NCI-H146 treated with DMSO at 0.1 percent for 48 hours (cell line): ENCODE data around the gene CCNY.

Source experiments
- DNase-seq: peaks from one replicate; lab custom pipeline; 2025; ENCODE audit not compliant: unreplicated experiment; lab: John Stamatoyannopoulos, UW

Gene CCNY

DNA sequence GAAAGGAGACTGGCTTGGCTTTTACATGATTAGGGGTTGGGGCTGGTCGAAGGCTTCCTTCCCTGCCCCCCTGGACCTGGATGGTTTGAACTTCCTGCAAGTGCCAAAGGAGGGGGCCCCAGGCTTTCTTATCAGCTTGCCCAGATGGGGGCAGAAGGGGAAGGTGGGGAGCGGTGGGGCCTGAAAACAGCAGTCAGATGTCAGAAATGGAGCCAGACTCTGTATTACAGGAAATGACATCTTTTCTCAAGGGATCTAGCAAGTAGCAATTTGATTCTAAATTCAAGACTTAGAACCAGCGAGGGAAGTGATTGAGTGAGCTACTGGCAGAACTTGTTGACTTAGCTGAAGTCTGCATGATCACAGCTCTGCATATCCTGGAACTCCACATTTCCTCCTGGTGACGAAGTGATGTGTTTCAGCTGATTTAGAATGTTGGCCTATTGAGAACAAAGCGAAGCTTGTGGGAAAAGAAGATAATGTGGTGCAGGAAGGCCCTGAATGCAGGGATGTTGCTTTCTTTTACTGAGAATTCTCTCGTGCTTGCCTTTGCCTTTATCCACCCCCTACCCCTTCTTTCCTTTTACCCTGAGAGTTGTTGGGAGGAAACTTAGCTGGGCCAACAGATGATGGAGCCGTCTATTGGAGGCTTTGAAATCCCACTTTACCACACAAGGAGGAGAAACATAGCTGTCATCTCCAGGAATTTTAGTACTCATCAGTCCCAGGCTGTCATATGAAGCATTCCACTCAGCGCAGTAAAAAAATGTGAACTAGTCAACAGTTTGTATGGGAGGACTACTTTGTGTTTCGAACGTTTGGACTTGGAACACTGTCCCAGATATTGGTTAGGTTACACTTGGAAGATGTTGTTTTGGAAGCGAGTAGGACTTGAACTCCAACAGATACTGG lies 43.2 kb downstream of the CCNY start:
- DNase-seq: no peak

DNA sequence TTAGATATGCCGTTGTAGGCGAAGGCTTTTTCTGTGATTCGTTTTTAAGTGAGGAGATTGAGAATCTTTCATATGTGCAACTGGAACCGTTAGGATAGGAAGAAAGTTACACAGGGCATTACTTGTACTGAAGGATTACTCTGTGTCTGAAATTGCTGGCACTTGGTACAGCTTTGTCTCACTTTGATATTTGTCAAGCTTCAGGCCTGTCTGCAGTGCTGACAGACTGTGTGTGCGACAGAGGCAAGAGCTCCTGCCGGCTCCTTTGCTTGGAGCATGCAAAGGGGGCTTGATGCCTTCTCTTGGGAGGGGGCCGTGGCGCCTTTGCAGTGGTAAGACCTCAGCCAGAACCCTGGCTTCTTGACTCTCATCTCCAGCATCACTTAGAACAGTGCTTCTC lies 45.8 kb downstream of the CCNY start:
- DNase-seq: no peak

- DNase-seq: no peak
Measured at GRCh38 chr10:35384265-35384868, 48.1 kb downstream of the CCNY start.

- DNase-seq: no peak
Measured at GRCh38 chr10:35386594-35387174, 50.4 kb downstream of the CCNY start.

GRCh38 chr10:35387768-35388167 lies 51.5 kb downstream of the CCNY start:
- no peak for DNase-seq

DNA sequence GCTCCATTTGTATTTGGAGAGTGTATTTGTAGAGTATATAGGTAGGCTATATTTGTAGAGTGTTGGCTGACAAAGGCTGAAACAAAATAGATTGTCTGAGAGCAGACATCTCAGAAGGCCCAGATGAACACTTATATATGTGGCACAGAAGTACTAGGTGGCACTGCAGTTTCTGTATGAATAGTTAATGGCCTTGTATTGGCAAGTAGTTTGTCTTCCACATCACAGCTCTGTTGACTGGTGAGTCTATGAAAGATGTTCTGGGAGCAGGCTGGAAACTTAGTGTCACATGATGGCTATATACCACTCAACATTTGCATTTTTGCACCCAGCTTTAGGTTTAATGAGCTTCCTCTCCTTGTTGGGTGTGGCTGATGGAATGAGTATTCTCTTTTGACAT lies 51.9 kb downstream of the CCNY start:
- no peak for DNase-seq

DNA sequence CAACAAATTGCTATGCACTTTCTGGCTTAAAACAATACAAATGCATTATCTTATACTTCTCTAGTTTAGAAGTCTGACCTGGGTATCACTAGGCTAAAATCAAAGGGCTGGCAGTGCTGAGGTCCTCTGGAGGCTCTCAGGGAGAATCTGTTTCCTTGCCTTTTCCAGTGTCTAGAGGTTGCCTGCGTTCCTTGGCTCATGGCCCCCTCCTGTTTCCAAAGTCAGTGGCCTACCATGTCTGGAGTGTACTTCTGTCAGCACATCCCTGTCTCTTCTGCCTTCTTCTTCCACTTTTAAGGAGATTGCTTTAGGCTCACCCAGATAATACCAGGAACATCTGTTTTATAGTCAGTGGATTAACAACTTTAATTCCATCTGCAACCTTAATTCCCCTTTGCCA lies 52.4 kb downstream of the CCNY start:
- no peak for DNase-seq

- no peak for DNase-seq
Measured at GRCh38 chr10:35390161-35390840, 54.0 kb downstream of the CCNY start.

DNA sequence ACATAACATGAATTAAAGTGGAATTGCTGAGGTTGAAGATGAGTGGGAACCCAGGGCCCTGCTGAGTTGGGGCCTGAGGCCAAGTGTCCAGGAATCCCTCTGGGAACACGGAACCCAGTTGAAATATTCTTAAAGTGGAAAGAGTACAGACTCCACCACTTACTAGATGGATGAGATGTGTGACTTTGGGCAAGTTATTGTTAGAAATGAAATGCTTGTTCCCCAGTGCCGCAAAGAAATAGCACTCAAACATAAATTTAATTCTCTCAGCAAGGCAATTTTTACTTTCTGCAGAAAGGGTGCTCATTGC lies 54.5 kb downstream of the CCNY start:
- DNase-seq: no peak

- DNase-seq: no peak
Measured at GRCh38 chr10:35391153-35391953, 55.0 kb downstream of the CCNY start.

GRCh38 chr10:35391954-35392262 lies 55.6 kb downstream of the CCNY start:
- DNase-seq: no peak

GRCh38 chr10:35392482-35393228 lies 56.3 kb downstream of the CCNY start:
- DNase-seq: no peak

- DNase-seq: no peak
Measured at GRCh38 chr10:35394411-35394851, 58.1 kb downstream of the CCNY start.

DNA sequence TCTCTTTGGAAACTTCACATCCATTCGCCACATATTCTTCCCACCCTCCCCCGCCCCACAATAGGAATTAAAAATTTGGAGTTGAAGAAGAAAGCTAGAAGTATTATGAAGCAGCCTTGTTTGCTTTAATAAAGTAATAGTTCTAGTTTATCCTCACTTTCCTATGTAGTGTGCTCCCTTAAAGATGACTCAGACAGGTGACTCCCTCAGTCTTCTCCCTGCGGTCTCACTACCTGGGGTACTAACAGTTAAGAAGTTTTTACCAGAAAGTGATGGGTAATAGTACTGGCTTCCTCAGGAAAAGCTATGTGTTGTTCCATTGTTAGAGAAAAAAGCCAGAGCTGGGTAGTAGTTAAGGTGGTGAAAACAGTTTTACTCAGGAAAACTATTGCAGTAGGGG lies 58.6 kb downstream of the CCNY start:
- DNase-seq: no peak

DNA sequence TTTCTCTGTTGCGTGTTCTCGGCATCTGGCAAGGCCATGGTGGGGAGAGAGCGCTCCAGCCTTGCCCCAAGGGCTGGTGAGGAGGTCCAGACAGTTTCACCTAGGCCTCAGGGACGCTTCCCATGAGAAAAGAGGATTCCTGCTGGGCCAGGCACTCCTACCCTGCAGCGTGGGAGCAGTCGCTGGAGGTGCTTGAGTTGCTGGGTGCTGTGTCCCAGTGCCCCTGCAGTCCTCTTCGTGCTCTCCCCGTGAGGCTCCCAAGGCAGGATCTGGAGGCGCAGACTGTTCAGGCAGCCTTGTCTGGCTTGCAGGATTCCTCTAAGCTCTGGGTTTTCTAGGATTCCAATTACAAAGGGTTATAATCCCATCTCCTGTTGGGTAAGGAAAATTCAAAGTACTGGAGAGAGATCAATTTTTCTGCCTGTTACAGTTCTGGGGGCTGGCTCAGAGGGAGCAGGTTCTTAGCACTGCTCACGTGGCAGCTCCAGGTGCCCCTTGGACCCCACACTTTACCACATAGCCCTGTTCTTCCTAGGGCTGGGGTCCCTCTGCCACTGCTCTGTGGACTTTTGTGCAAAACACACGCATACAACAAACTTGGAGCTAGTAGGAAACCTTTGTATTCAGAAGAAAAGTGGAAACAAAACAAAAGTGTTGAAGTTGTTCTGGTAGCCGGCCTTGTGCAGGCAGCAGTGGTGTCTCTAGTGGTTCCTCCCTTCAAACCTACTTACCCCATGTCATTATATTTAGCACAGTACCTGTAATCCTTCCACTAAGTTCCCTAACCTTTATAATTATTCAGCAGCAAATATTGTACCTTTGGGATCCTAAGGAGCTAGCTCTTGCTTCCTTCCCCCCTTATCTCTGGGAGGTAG lies 60.5 kb downstream of the CCNY start:
- DNase-seq: no peak

- DNase-seq: no peak
Measured at GRCh38 chr10:35397953-35398352, 61.6 kb downstream of the CCNY start.

DNA sequence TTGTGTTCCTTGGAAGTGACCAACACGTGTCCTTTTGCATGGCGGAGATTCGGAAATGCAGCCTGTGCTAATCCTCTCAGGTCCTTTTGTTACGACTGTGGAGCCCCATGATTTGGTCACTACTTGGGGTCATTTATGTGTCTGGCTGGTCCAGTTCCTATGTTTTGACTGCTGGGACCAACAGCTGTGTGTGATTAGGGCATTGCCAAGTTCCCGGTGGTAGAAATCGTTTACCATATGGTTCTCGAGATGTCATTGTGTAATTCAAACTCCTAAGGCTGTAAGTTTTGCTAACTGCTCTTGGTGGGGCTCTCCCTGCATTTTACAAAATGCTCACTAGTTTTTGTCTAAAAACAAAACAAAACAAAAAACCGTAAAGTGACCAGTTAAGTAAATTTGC lies 62.0 kb downstream of the CCNY start:
- no peak for DNase-seq

GRCh38 chr10:35398908-35399307 lies 62.6 kb downstream of the CCNY start:
- DNase-seq: no peak

- DNase-seq: no peak
Measured at GRCh38 chr10:35399414-35400009, 63.2 kb downstream of the CCNY start.
